Sigmoid colon (tissue), 7 donors: ENCODE measurements around the gene ZFPL1. TPM values are rescaled to one million over a fixed set of nuclear protein-coding genes. Genes with fewer than 3 reads are reported as not detected.

Source experiments
- DNase-seq: peaks from one replicate; pipeline ENCODE4 v3.0.0-alpha.2; 2019
- H3K27ac ChIP-seq, 4 donors: fragments of 200-600 bp; sonication (generic); one replicate each; pipeline ENCODE4 v1.5.1; 2016 to 2019; ENCODE audit warnings: mild to moderate bottlenecking in 1 of 4
- H3K27me3 ChIP-seq, 3 donors: fragments of 200-600 bp; sonication (generic); one replicate each; pipeline ENCODE4 v1.5.1; 2019; ENCODE audit warnings: mild to moderate bottlenecking in 1 of 3
- H3K36me3 ChIP-seq, 4 donors: fragments of 200-600 bp; sonication (generic); one replicate each; pipeline ENCODE4 v1.5.1; 2016 to 2019
- H3K4me1 ChIP-seq, 4 donors: fragments of 200-600 bp; sonication (generic); one replicate each; pipeline ENCODE4 v1.5.1; 2017 to 2019
- H3K4me3 ChIP-seq, 4 donors: fragments of 200-600 bp; sonication (generic); one replicate each; pipeline ENCODE4 v1.5.1; 2017 to 2019; ENCODE audit warnings: mild to moderate bottlenecking in 2 of 4, moderate library complexity in 1 of 4
- H3K9me3 ChIP-seq, 4 donors: fragments of 200-600 bp in 3 of 4; sonication (generic) in 3 of 4; one replicate each; pipeline versions ENCODE4 v1.5.1 to v1.6.1; 2013 to 2019
- CTCF ChIP-seq, 4 experiments: fragments of 450-650 bp in 3 of 4; fragments of 200-600 bp in 1 of 4; IDR thresholded peaks; one replicate each; pipeline ENCODE4 v1.5.1; 2016 to 2019; ENCODE audit warnings: antibody characterized with exemption in 4 of 4, mild to moderate bottlenecking in 3 of 4, moderate library complexity in 2 of 4
- EP300 ChIP-seq, 4 donors: sonication (generic); formaldehyde crosslinking; IDR thresholded peaks; one replicate each; pipeline ENCODE4 v1.6.1; 2017; ENCODE audit warnings: antibody characterized with exemption in 4 of 4
- POLR2A ChIP-seq, 2 donors: fragments of 450-650 bp; IDR thresholded peaks; one replicate each; pipeline ENCODE4 v1.6.1; 2016; ENCODE audit warnings: antibody characterized with exemption in 2 of 2, mild to moderate bottlenecking in 2 of 2, moderate library complexity in 2 of 2
- POLR2AphosphoS5 ChIP-seq, 4 donors: sonication (generic); formaldehyde crosslinking; IDR thresholded peaks; one replicate each; pipeline ENCODE4 v1.6.1; 2017; ENCODE audit warnings: antibody characterized with exemption in 4 of 4
- WGBS, 2 donors: extraction: QIAGEN DNeasy Blood & Tissue Kit; methylation state at CpG; one replicate each; pipeline ENCODE4 v1.1.7; 2013; 5-methylcytosine and 5-hydroxymethylcytosine counted together
- intact Hi-C: fragments of 100-400 bp; cut with DNase I; formaldehyde crosslinking; loops from one replicate; pipeline ENCODE4 v1.15.1; 2023
- polyA plus RNA-seq, 3 donors: library from polyadenylated mRNA; stranded (reverse); fragments of 200-250 nt; gene quantifications; one replicate each; pipeline ENCODE4 v1.2.3, GENCODE V29; 2013
- total RNA-seq, 4 donors: library from RNA; depleted of rRNA; stranded (reverse); fragments of >200 nt; gene quantifications; one replicate each; pipeline ENCODE4 v1.1.0, GENCODE V29; 2016
- donor health status: healthy with polysubstance abuse.
- donor health status: Bipolar disorder and iron deficiency.
- donor health status: healthy.

Gene ZFPL1
- total and polyA plus RNA-seq, 7 donors = 26.1 to 61.5 (median 38.8) TPM

GRCh38 chr11:65113839-65114238, 29.8 kb downstream of the ZFPL1 start:
- TF ChIP-seq CTCF (IDR thresholded peaks at IDR 0.05) (no peak), POLR2AphosphoS5 (IDR thresholded peaks at IDR 0.05) (no peak)
- 52 to 73% methylated on average over 6 of the region's 6 CpGs for WGBS, 2 donors
- Histone ChIP-seq H3K4me1 (peaks cover 0 to 60% (median 53%) of the 10 kb centered on the region in 4 donors), H3K27ac (no peak overlapping the region), H3K27me3 (no peaks in the 10 kb centered on the region), H3K9me3 (no peaks in the 10 kb centered on the region), H3K36me3 (peaks cover 0 to 23% (median 5%) of the 10 kb centered on the region in 4 donors), H3K4me3 (no peak overlapping the region)
- intact Hi-C loops = loop anchor here (10.0 kb wide), 2 partner anchors 269 to 501 kb away; partner anchors contain the start of genes CDC42BPG, MAP3K11 and PCNX3
- peak; percentile 44 for DNase-seq

DNA sequence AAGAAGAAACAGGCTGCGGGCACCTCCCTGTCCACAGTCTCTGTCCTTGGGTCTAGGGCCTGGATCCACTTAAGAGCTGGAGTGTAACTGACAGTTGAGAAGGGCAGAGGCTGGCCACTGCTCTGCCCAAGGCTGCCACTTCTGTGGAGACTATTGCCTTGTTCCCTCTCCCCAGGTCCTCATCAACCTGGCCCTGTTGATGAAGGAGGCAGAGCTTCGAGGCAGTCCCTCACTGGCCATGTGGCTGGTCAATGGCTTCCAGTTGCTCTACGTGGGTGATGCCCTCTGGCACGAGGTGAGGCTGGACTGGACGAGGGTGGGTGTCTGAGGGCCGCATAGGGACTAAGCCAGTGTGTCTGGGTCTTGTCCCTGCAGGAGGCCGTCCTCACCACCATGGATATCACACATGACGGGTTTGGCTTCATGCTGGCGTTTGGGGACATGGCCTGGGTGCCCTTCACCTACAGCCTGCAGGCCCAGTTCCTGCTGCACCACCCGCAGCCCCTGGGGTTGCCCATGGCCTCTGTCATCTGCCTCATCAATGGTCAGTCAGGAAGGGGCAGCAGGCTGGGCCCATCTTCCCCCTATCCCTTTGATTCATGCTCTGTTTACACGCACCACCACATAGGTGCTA, 30.6 kb downstream of the ZFPL1 start:
- peak; percentile 62 for DNase-seq
- TF ChIP-seq POLR2A (IDR thresholded peaks at IDR 0.05) (no peak), CTCF (IDR thresholded peaks at IDR 0.05) (no peak), POLR2AphosphoS5 (IDR thresholded peaks at IDR 0.05) (peak in 1 of 4 donors; percentile 7), EP300 (IDR thresholded peaks at IDR 0.05) (no peak)
- Histone ChIP-seq H3K27me3 (no peaks in the 10 kb centered on the region), H3K36me3 (peaks cover under 1 to 23% (median 5%) of the 10 kb centered on the region in 4 donors), H3K9me3 (no peaks in the 10 kb centered on the region), H3K4me1 (peaks cover 0 to 60% (median 54%) of the 10 kb centered on the region in 4 donors), H3K4me3 (no peak overlapping the region), H3K27ac (no peak overlapping the region)
- WGBS, 2 donors = 91 to 92% methylated on average over 11 of the region's 11 CpGs
- intact Hi-C loops = loop anchor here (10.0 kb wide), 2 partner anchors 270 to 500 kb away; partner anchors contain the start of genes CDC42BPG, MAP3K11 and PCNX3

DNA sequence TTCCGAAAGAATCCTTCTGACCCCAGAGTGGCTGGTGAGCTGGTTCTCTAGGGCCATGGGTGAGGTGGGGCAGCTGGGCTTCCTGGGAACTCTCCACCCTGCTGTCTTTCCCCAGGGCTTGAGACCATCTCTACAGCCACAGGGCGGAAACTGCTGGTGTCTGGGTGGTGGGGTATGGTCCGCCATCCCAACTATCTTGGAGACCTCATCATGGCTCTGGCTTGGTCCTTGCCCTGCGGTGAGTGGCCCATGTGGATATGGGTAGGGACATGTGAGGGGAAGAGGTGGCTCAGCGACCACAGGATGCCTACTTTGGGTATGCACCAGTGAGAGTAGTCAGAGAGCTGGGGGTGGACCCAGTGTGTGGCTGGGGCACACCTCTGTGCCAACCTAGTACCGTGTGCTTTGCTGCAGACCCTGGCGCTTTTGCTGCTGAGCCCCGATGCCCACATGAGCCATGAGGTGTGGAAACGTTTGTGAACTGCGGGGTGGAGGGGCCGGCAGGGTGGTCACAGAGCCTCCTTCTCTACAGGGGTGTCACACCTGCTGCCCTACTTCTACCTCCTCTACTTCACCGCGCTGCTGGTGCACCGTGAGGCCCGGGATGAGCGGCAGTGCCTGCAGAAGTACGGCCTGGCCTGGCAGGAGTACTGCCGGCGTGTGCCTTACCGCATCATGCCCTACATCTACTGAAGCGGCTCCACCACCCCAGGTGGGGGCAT, 31.5 kb downstream of the ZFPL1 start:
- Histone ChIP-seq H3K9me3 (no peaks in the 10 kb centered on the region), H3K36me3 (peaks cover 9 to 29% (median 12%) of the 10 kb centered on the region in 4 donors), H3K27me3 (no peaks in the 10 kb centered on the region), H3K27ac (no peak overlapping the region), H3K4me1 (peaks cover 0 to 63% (median 52%) of the 10 kb centered on the region in 4 donors), H3K4me3 (no peak overlapping the region)
- no peak for DNase-seq
- no peak for TF ChIP-seq CTCF (IDR thresholded peaks at IDR 0.05)
- no peak for TF ChIP-seq POLR2A (IDR thresholded peaks at IDR 0.05)
- no peak for TF ChIP-seq EP300 (IDR thresholded peaks at IDR 0.05)
- no peak for TF ChIP-seq POLR2AphosphoS5 (IDR thresholded peaks at IDR 0.05)
- intact Hi-C loops = loop anchor here (2.0 to 10.0 kb wide), 3 partner anchors 101 to 499 kb away; partner anchors contain the start of genes ARL2, CDC42BPG, MAP3K11 and PCNX3
- 93 to 96% methylated on average over 21 of the region's 21 CpGs for whole genome bisulfite sequencing, 2 donors

- peak; percentile 70 for DNase-seq
- TF ChIP-seq POLR2A (IDR thresholded peaks at IDR 0.05) = no peak
- TF ChIP-seq EP300 (IDR thresholded peaks at IDR 0.05) = no peak
- TF ChIP-seq POLR2AphosphoS5 (IDR thresholded peaks at IDR 0.05) = no peak
- TF ChIP-seq CTCF (IDR thresholded peaks at IDR 0.05) = no peak
- intact Hi-C loops = loop anchor here (1.0 to 10.0 kb wide), 5 partner anchors 32 to 498 kb away; partner anchors contain the start of genes ARL2, CDC42BPG, CDCA5 and MAP3K11
- 12 to 21% methylated on average over 68 of the region's 68 CpGs for WGBS, 2 donors
- Histone ChIP-seq H3K27ac (peak overlapping the region; percentile 87 to 97 (median 90)), H3K4me1 (peaks cover 0 to 63% (median 52%) of the 10 kb centered on the region in 4 donors), H3K4me3 (peak overlapping the region; percentile 68 to 98 (median 89)), H3K36me3 (peaks cover 9 to 37% (median 18%) of the 10 kb centered on the region in 4 donors), H3K9me3 (no peaks in the 10 kb centered on the region), H3K27me3 (no peaks in the 10 kb centered on the region)
Observed at GRCh38 chr11:65116370-65117205, 32.6 kb downstream of the ZFPL1 start.
